Iris pigment epithelial cell (primary cell): ENCODE measurements around the gene KRT83.
"Not testable (repeated sequence)": the region's sequence is repeated elsewhere in the genome, so short reads cannot be mapped to it uniquely, and the experiment has no call there.

Experiments used
- DNase-seq: peaks from one replicate; pipeline ENCODE4 v3.0.0-alpha.2; 2011; ENCODE audit warnings: low read depth

KRT83 gene

GRCh38 chr12:52286857-52287785 lies 34.1 kb downstream of the KRT83 start:
- not testable (repeated sequence) for DNase-seq

- DNase-seq, result no peak
These were observed 35.2 kb downstream of the KRT83 start for GRCh38 chr12:52285851-52286530.

- DNase-seq, result no peak
These were observed 35.9 kb downstream of the KRT83 start for GRCh38 chr12:52285172-52285745.

- DNase-seq, result no peak
These were observed 36.5 kb downstream of the KRT83 start for GRCh38 chr12:52284562-52285171.

GRCh38 chr12:52280796-52281560 lies 40.2 kb downstream of the KRT83 start:
- DNase-seq, result peak; percentile 96

- DNase-seq, result peak; percentile 92
These were observed 40.8 kb downstream of the KRT83 start for GRCh38 chr12:52280319-52280795.

- peak; percentile 24 for DNase-seq
These were observed 41.5 kb downstream of the KRT83 start for GRCh38 chr12:52279422-52280318.

GRCh38 chr12:52278575-52279421 lies 42.4 kb downstream of the KRT83 start:
- DNase-seq, result peak; percentile 64

- DNase-seq, result no peak
These were observed 43.5 kb downstream of the KRT83 start for GRCh38 chr12:52277486-52278245.

- DNase-seq, result no peak
These were observed 45.5 kb downstream of the KRT83 start for GRCh38 chr12:52275686-52276085.

GRCh38 chr12:52274521-52275120 lies 46.6 kb downstream of the KRT83 start, which contains the start of gene KRT86:
TSS of gene KRT86 (plus strand) at chr12:52274645. CDS start at chr12:52301917, 27,272 bp downstream.
- no peak for DNase-seq

- peak; percentile 46 for DNase-seq
These were observed 50.0 kb downstream of the KRT83 start for GRCh38 chr12:52271158-52271557.

GRCh38 chr12:52270541-52271070 lies 50.6 kb downstream of the KRT83 start:
- no peak for DNase-seq

GRCh38 chr12:52268212-52268611 lies 53.0 kb downstream of the KRT83 start:
- no peak for DNase-seq

- DNase-seq, result no peak
These were observed 53.5 kb downstream of the KRT83 start for GRCh38 chr12:52267699-52268098.

GRCh38 chr12:52267266-52267665 lies 53.9 kb downstream of the KRT83 start:
- no peak for DNase-seq

GRCh38 chr12:52266514-52266913 lies 54.7 kb downstream of the KRT83 start:
- DNase-seq, result no peak

- no peak for DNase-seq
These were observed 56.8 kb downstream of the KRT83 start for GRCh38 chr12:52264435-52264825.
